ENCODE measurements around the gene LMO4. TPM values are rescaled to one million over a fixed set of nuclear protein-coding genes. Genes with fewer than 3 reads are reported as not detected.

LMO4 gene
- total RNA-seq, 1 donor from 2014 or later: 53.8 TPM

DNA sequence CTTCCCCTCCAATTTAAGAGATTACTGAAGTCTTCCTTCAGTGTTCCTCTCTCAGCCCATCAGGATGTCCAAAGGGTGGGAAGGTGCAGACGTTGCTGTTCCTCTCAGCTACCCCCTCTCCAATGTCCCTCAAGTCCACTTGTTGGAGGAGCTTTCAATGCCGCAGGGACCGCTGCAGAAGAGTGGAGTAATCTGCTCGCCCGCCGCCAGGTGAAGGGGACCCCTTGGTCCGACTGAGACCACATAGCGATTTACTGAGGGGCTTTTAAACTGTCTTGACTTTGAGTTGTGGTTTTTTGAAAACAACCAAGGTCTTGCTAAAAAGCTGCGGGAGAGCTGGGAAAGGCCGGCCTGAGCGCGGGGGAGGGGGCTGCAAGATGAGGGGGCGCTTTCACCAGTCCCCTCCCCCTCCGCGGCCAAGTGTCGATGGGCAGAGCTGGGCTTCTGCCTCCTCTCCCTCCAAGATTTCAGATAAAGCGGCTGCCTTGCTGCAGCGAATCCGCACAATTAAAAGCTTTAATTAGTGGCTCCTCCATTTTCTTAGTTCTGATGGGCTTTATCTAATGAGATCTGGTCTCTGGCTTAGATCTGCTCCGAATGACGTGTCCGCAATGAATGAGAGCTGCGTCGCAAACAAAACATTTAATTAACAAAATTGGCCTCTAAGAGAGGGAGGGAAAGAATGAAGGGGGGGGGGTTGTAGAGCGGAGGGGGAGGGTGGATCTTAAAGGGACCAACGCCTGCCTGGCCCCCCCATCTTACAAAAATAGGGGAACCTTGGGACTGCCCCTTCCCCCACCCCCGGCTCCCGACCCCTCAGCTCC lies 5.9 kb downstream of the LMO4 start:
- Histone ChIP-seq H3K27me3 (no peaks in the 10 kb centered on the region), H3K4me1 (peaks cover 64% of the 10 kb centered on the region), H3K36me3 (peaks cover 0 to 4% of the 10 kb centered on the region in 2 donors), H3K4me3 (peak overlapping the region; percentile 52 to 73), H3K9me3 (no peaks in the 10 kb centered on the region), H3K27ac (peak overlapping the region; percentile 79)
- TF ChIP-seq POLR2A (IDR thresholded peaks at IDR 0.05) (no peak), POLR2AphosphoS5 (IDR thresholded peaks at IDR 0.05; ENCODE audit: insufficient read depth in 1 of 2, low read depth in 1 of 2) (peak in 1 of 2 donors; percentile 24)
- intact Hi-C loops (cut with DNase I): no loop called here
- DNase-seq (ENCODE audit: extremely low spot score in 2 of 2): no peak

DNA sequence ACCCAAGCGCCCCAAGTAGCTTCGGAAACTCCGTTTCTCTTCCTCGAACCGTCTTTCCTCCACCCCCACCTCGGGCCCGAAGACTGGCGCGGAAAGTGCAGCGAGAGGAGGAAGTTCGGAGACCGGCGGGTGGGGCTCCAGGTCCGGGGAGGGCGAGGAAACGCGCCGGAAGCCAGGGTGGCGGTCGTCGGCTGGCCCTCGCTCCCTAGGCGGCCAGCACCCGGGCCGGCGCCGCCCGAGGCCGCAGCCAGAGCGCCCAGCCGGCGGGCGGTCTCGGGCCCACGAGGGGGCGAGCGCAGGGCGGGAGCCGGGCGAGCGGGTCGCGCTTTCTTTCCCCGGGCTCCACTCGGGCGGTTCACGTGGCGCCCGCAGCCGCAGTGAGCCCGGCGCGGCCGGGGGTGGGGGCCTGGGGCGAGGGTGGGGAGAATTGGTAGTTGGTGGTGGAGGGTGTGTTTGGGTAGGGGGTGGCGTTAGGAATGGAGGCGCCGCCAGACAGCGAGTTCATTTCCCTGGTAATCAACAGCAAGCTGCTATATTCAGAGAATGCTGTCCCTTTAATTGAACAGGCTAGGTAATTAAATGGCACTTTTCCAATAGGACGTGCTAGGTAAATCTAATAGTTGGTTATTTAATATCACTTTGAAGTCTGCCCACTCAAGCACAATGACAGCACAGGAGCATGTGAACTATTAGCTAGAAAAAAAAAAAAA lies 6.7 kb downstream of the LMO4 start:
- H3K4me1 ChIP-seq: peaks cover 64% of the 10 kb centered on the region
- peak overlapping the region; percentile 79 for H3K27ac ChIP-seq
- H3K9me3 ChIP-seq: no peaks in the 10 kb centered on the region
- no peak for DNase-seq (ENCODE audit: extremely low spot score in 2 of 2)
- H3K27me3 ChIP-seq: no peaks in the 10 kb centered on the region
- no peak for TF ChIP-seq POLR2A (IDR thresholded peaks at IDR 0.05)
- TF ChIP-seq, protein P1, sequence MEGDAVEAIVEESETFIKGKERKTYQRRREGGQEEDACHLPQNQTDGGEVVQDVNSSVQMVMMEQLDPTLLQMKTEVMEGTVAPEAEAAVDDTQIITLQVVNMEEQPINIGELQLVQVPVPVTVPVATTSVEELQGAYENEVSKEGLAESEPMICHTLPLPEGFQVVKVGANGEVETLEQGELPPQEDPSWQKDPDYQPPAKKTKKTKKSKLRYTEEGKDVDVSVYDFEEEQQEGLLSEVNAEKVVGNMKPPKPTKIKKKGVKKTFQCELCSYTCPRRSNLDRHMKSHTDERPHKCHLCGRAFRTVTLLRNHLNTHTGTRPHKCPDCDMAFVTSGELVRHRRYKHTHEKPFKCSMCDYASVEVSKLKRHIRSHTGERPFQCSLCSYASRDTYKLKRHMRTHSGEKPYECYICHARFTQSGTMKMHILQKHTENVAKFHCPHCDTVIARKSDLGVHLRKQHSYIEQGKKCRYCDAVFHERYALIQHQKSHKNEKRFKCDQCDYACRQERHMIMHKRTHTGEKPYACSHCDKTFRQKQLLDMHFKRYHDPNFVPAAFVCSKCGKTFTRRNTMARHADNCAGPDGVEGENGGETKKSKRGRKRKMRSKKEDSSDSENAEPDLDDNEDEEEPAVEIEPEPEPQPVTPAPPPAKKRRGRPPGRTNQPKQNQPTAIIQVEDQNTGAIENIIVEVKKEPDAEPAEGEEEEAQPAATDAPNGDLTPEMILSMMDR (IDR thresholded peaks at IDR 0.05): peak in 1 of 3 experiments; percentile 30
- peak overlapping the region; percentile 52 to 73 for H3K4me3 ChIP-seq
- H3K36me3 ChIP-seq: peaks cover 0 to 12% of the 10 kb centered on the region in 2 donors
- intact Hi-C loops (cut with DNase I): no loop called here

DNA sequence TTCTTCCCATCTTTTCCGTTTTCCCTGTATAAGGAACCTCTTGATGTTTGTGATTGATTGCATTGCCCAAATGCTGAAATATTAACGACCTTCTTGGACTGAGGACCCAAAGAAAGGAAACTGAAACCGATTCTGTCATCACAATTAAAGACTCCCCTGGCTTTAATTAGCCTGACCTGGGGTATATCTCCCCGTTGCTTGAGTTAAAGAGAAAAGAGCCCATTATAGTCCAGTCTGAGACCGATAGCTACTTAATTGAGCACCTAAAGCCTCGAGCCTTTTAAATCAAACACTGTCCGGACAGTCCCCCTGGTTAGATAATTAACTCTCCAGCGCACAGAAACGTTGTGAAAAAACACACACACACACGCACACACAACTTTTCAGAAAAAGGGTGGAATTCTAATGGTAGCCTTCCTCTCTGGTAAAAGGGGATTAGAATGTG lies 8.0 kb downstream of the LMO4 start:
- peaks cover 64% of the 10 kb centered on the region for H3K4me1 ChIP-seq
- TF ChIP-seq, protein P1 (IDR thresholded peaks at IDR 0.05): no peak
- TF ChIP-seq POLR2AphosphoS5 (IDR thresholded peaks at IDR 0.05; ENCODE audit: insufficient read depth in 1 of 2, low read depth in 1 of 2) (no peak), POLR2A (IDR thresholded peaks at IDR 0.05) (no peak)
- DNase-seq (ENCODE audit: extremely low spot score in 2 of 2): no peak
- H3K9me3 ChIP-seq: no peaks in the 10 kb centered on the region
- intact Hi-C loops (cut with DNase I): no loop called here
- peak overlapping the region; percentile 14 for H3K27ac ChIP-seq
- peaks cover 0 to 25% of the 10 kb centered on the region in 2 donors for H3K36me3 ChIP-seq
- peak overlapping the region; percentile 52 to 73 for H3K4me3 ChIP-seq
- no peaks in the 10 kb centered on the region for H3K27me3 ChIP-seq

DNA sequence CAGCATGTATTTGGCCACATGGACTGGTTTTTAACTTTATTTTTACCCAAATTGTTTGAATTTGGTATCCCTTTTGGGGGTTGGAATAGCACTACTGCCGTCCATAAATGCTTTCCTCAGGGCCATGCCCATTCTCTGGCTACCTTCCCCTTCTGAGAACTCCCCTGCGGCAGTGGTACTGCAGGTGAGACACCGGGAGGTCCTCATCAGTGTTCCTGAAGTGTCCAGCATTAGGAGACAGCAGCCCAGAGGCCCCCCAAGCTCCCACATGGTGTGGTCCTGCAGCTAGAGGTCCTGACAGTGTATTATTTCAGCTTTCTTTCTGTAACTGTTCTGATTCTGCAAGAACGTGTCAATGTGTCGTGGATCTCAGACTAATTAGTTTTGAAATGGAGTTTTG lies 8.9 kb downstream of the LMO4 start:
- intact Hi-C loops (cut with DNase I): no loop called here
- no peaks in the 10 kb centered on the region for H3K9me3 ChIP-seq

DNA sequence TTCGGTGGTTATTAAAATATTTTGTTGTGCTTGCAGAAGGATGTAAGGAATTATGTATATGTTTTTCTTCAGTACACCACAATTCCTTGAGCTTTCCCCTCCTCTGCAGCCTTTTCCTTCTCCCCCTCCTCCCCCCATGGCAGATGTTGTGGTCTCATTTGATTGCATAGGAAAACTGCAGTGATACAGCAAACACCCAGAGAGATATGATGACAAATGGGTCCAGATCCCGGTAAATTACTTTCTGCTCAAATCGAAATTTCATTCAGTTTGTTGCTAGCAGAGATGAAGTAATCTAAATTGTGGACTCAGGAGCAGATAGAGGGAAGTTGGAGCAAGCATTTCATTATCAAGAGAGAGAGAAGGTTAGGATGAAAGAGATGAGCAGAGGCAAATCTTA lies 9.9 kb downstream of the LMO4 start:
- DNase-seq (ENCODE audit: extremely low spot score in 2 of 2): no peak
- H3K9me3 ChIP-seq: no peaks in the 10 kb centered on the region
- H3K27me3 ChIP-seq: no peaks in the 10 kb centered on the region
- H3K4me3 ChIP-seq: no peak overlapping the region
- intact Hi-C loops (cut with DNase I): no loop called here
- no peak for TF ChIP-seq POLR2A (IDR thresholded peaks at IDR 0.05)
- no peak for TF ChIP-seq POLR2AphosphoS5 (IDR thresholded peaks at IDR 0.05; ENCODE audit: insufficient read depth in 1 of 2, low read depth in 1 of 2)
- TF ChIP-seq, protein P1 (IDR thresholded peaks at IDR 0.05): no peak
- peaks cover 45% of the 10 kb centered on the region for H3K4me1 ChIP-seq
- no peak overlapping the region for H3K27ac ChIP-seq
- peaks cover 0 to 44% of the 10 kb centered on the region in 2 donors for H3K36me3 ChIP-seq

More for the DNA sequence above, 8.9 kb downstream of the LMO4 start:
- H3K4me1 ChIP-seq: peaks cover 55% of the 10 kb centered on the region
- TF ChIP-seq, protein P1 (IDR thresholded peaks at IDR 0.05): no peak
- TF ChIP-seq POLR2A (IDR thresholded peaks at IDR 0.05): no peak
- TF ChIP-seq POLR2AphosphoS5 (IDR thresholded peaks at IDR 0.05; ENCODE audit: insufficient read depth in 1 of 2, low read depth in 1 of 2): no peak
- peaks cover 0 to 35% of the 10 kb centered on the region in 2 donors for H3K36me3 ChIP-seq
- H3K27me3 ChIP-seq: no peaks in the 10 kb centered on the region
- H3K4me3 ChIP-seq: no peak overlapping the region
- no peak for DNase-seq (ENCODE audit: extremely low spot score in 2 of 2)
- peak overlapping the region; percentile 25 for H3K27ac ChIP-seq

Data from vagina (tissue), 2 donors.